CD4-positive, alpha-beta T cell treated with Interleukin-4 for 4 hours (primary cell): Measurements from ENCODE around the gene ARNT2.
"Not testable (repeated sequence)": the region's sequence is repeated elsewhere in the genome, so short reads cannot be mapped to it uniquely, and the experiment has no call there.

ENCODE experiments used
- DNase-seq: peaks from one replicate; pipeline ENCODE4 v3.0.0-alpha.2; 2020

ARNT2 gene

GRCh38 chr15:80494351-80494751 is 90.2 kb downstream of the ARNT2 start:
- DNase-seq, result no peak

GRCh38 chr15:80494756-80495155 is 90.6 kb downstream of the ARNT2 start:
- no peak for DNase-seq

GRCh38 chr15:80495401-80495942 is 91.3 kb downstream of the ARNT2 start:
- no peak for DNase-seq

DNA sequence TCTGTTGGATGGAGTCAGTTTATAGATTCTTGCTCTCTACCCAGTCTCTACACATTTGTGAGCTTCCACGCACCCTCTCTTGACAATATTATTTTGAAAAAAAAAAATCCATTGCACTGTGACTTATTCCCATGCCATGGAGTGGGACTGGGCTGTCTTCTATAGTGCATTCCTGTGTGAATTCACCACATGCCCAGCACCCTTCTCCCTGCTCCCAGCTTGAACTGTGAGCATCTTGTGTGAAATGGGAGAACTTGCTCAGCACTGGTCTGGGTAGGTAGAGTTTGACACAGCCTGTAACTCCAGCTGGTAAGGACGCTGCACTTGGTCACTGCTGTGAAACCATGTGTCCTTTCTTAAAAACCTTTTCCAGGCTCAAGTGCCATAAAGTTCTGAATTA is 91.9 kb downstream of the ARNT2 start:
- no peak for DNase-seq

GRCh38 chr15:80497221-80497620 is 93.0 kb downstream of the ARNT2 start:
- DNase-seq, result no peak

DNA sequence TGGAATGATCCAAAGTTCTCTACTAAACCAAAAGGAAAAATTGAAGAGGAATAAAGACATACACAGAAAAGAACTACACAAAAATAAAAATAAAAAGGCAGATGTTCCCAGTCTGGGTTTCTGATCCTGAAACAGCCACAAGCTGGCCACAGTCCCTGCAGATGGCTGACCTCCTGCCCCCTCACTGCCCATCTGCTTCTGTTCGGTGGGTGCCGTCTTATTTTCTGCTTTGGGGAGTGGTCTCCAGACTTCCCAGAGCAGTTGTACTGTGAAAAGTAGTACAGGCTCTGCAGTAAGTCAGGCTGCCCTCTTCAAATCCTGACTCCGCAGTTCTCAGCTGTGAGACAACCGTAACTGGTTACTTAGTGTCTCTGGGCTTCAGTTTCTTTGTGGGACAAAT is 94.5 kb downstream of the ARNT2 start:
- no peak for DNase-seq

DNA sequence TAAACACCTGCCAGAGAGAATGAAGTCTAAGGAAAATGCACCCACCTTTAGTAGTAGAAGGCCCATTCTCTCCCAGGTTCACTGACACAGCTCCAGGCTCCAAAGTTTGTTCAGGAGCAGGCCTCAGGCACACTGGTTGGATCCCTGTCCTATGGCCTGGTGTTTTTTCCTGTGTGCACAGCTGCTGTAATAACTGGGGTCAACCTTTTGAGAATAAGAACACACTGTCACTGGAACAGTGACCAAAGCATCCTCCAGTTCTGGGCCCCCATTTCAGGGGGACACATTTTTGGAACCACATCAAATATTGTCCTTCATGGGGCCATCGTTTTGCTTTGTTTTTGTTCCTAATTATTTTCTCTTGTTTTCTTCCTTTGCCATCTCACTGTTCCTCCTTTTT is 95.8 kb downstream of the ARNT2 start:
- DNase-seq, result no peak

GRCh38 chr15:80501476-80501875 is 97.3 kb downstream of the ARNT2 start:
- no peak for DNase-seq

DNA sequence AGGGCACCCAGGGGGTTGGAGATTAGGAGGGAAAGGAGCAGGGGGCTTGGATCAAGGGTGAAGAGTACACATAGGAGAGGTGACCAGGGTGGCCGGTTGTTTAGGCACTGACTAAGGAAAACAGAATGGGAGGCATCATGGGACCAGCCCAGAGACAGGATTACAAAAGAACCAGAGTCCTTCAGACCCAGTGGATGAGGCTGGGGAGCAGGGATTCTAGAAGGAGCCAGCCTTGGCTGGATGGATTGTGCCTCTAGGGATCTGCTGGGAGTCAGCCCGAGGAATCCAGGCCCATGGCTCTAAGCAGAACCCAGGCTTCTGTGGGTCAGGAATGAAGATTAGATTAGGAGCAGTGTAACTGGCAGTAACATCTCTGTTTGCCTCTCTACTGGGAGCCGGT is 98.6 kb downstream of the ARNT2 start:
- DNase-seq, result no peak

- DNase-seq, result no peak
Observed at GRCh38 chr15:80503319-80503952, 99.3 kb downstream of the ARNT2 start.

DNA sequence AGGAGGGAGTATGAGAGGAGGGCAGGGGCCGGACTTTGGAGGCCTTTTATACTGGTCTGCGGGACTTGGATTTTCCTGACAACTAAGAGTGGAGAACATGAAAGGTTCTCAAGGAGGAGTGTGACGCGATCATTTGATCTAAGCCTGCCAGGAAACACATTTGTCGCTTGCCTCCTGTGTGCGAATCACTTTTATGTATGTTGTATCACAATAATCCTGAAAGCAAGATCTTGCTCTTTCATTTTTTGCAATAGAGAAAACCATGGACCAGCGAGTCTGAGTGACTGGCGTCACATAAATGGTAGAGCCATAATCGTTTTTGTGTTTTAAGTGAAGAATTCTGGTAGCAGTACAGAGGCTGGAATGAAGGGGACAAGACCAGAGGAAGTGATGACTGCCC is 100.7 kb downstream of the ARNT2 start:
- no peak for DNase-seq

DNA sequence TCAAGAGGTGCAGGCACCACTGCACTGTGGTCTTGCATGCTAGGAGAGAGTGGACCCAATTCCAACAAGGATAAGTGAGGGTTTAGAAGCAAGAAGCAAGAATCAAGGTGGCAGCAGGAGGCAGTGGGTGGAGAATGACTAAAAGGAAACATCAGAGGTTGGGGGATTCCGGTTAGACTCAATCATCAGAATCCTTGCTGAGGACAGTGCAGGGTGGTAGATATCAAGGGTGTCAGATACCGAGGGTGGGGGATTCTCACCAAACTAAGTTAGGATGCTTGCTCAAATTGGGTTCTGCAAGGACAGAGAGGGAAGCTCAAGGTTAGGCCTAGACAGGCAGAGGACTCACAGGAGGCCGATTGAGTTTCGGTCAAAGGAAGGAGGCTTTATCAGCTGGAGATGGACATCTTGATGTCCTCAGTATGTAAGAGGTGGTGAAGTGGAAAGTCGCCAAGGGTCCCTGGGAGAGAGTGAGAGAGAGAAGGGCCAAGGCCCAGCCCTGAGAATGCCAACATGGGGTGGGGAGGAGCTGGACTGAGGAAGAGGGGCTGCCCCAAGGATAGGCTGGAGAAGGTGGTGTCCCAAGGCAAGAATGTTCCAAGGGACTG is 102.2 kb downstream of the ARNT2 start:
- DNase-seq, result no peak

DNA sequence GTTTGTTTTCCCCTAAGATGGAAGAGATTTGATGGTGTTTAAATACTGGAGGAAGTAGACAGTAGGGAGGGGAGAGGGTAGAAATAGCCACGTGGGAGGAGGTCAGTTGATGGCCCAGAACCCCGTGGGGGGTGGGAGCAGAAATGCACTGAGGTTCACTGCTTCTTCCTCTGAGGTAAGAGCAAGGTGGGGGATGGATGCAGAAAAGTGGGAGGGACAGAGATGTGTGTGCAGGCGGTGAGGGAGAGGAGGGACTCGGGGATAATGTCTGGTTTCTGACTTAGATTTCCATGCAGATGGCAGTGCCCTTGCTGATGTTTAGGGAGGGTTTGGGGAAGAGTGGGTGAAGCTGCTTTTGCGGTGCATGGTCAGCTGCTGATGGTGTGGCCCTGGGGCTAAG is 102.9 kb downstream of the ARNT2 start:
- DNase-seq, result no peak

DNA sequence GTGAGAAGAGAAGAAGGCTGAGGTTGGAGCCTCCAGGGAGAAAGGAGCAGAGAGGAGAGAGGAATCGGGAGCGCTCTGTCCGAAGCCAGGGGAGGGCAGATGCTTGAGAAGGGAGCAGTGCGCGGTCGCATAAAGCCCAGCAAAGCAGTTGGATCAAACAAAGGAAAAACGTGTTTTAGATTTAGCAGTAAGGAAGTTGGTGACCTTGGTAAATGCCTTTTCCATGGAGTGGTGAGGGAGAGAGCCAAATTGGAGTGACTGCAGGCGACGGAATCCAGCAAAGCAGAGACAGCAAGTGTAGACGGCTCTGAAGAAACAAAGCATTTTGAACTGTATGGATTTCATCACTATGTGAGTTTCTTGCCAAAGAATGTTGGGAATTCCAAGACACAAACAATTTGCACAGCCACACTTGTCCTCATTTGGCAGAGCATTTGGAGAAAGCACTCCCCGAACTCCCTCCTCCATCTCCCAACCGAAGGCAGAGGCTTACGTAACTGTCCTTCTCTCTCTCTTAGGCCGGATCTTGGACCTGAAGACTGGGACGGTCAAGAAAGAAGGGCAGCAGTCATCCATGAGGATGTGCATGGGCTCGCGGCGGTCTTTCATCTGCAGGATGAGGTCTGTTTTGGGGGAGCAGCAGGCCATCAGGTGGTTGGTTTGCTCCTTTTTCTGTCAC is 103.6 kb downstream of the ARNT2 start:
- no peak for DNase-seq

DNA sequence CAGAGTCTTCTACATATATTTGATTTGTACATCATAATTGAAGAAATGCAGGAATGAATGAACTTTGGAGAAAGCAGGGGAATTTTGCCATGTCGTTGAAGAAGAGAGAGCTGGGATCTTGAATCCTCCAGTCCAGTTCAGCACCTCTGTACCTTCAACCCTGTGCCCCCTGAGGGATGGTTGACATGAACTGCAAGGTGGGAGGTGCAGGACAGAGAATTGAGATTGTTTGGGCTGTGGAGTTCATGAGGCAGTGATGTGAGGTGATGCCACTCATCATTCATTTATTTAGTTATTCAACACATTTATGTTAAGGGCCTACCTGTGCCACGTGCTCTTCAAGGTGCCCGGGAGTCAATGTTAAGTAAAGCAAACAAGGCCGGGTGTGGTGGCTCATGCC is 104.6 kb downstream of the ARNT2 start:
- no peak for DNase-seq

GRCh38 chr15:80509800-80510199 is 105.6 kb downstream of the ARNT2 start:
- DNase-seq, result no peak

DNA sequence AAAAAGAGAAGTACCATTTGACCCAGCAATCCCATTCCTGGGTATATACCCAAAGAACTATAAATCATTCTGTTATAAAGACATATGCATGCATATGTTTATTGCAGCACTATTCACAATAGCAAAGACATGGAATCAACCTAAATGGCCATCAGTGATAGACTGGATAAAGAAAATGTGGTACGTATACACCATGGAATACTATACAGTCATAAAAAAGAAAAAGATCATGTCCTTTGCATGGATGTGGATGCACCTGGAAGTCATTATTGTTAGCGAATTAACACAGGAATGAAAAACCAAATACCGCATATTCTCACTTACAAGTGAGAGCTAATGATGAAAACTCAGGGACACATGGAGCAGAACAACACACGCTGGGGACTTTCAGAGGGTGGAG is 106.8 kb downstream of the ARNT2 start:
- DNase-seq, result not testable (repeated sequence)

DNA sequence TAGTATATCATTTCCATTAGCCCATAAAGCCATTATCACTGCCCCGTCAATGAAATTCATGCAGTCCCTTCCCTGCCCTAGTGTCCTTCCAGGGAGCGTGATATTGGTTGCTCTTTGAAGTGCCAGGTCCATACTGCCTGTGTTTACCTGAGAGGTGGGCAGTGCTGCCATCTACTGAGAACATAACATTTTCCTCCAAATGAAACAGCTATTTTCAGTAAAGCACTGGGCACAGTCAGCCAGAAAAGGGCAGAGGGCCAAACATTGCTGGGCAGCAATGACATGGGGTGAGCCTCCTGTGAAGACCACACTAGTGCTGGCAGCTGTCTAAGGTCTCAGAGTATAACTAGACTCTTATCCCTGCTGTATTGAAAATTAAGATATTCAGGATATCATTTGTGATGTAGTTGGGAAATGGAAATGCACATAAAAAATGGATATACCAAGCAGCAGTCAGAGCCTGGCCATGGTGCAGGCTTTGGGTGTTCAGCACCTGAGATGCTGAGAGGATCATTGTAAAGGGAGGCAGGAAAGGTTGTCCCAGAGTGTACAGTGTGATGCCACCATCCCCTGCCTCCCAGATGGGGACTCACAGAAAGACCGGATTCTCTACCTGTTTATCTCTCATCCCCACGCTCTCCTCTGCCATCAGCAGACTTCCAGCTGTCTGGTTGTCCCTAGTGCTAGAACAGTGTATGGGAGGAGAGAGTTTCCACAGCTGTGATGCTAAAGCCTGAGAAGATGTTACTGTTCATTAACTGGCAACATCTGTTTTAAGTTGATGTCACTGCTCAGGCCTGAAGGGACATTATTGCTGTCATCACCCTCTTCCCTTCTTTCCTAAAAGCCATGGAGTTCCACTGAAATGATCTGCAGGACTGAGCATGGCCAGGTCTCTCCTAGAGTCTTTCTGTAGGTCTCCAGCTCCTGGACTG is 108.8 kb downstream of the ARNT2 start:
- no peak for DNase-seq

DNA sequence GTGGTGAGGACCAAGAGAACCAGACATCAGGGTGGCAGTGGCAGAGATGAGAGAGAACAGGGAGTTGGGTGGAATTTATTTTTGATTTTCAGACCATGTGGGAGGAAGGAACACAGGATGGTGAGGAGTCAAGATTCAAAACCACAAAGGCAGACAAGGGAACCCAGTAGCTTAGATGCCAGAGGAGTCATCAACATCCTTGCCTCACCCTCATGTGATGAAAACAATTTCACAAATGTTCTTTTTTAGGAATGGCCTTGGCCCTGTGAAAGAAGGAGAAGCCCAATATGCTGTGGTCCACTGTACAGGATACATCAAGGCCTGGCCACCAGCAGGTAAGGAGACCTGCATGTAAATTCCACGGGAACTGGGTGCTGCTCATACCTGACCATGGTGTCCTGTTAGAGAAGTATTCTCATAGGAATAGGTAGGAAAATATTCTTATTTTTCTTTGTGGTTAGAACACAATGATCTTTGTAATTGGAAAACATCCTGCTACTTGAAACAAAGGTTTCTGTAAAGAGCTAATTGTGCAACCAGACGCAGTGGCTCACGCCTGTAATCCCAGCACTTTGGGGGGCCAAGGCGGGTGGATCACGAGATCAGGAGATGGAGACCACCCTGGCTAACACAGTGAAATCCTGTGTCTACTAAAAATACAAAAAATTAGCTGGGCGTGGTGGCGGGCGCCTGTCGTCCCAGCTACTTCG is 110.0 kb downstream of the ARNT2 start:
- DNase-seq, result no peak

DNA sequence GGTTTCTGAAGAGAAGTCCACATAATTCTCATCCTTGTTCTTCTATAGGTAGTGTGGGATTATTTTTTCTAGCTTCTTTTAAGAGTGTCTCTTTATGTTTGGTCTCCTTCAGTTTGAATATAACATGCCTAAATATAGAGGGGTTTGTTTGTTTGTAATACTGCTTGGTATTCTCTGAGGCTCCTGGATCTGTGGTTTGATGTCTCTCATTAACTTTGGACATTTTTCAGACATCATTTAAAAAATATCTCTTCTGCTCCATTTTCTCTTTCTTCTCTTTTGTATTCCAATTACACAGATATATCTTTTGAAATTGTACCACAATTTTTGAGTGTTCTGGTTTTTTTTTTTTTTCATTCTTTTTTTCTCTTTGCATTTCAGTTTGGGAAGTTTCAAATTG is 113.1 kb downstream of the ARNT2 start:
- no peak for DNase-seq

DNA sequence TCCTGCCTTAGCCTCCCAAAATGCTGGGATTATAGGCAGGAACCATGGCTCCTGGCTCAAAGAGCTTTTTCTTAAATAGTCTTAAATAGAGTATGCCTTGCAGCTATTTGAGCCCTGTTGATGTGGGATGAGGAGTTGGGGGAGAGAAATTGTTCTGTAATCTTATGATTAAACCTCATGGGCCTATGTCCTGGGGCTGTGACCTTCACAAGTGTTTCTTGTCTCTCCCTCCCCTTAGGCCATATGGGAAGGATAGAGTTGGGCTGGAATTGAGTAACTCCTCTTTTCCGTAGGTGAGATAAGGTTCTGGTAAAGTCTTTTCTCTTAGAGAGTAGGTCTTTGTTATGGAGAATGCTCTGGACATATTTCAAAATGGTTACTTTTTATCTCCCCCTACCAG is 114.3 kb downstream of the ARNT2 start:
- DNase-seq, result no peak

- DNase-seq, result no peak
Observed at GRCh38 chr15:80523746-80524145, 119.6 kb downstream of the ARNT2 start.

DNA sequence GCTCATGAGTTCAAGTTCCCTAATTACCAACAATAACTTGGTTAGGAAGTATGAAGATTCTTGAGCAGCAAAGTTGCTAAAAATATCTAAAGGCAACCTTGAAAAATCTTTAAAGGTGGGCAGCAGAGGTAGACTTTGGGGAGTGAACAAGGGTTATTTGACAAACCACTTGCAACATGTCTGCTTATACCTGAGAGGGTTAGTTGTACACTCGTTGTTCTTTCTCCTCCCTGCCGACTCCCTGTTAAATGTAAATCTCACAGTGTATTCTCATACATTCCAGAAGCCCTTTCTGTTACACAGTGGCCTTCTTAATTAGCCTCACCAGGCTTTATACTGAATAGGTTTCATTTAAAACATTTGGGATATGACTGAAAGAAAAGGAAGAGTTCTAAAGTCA is 121.7 kb downstream of the ARNT2 start:
- no peak for DNase-seq
